Measurements from ENCODE around the gene LMX1B.

DNA sequence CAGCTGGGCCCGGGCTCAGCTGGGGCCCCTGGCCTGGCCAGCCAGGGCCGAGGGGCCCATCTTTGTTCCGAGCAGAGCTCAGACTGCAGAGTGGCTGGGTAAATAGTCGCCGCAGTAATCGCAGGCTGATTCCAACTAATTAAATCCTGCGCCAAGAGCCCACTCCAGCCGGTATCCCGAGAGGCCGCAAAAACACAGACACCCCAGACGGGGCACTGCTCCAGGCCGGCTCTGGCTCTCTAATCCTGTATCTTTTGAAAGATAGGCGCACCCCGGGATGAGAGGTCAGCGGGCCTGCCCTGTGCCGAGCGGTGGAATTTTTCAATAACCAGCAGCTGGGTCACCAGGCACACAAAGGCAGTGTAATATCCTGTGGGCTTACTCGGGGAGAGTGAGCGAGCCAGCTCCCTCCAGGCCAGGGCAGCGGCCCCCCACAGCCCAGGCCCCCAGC lies 57.7 kb downstream of the LMX1B start:
- TF ChIP-seq EZH2 (IDR thresholded peaks at IDR 0.05; ENCODE audit: low read length, unreplicated experiment) (no peak), EZH2phosphoT487 (IDR thresholded peaks at IDR 0.05; ENCODE audit: borderline replicate concordance, low read length) (no peak)
- TF ChIP-seq, protein P1, sequence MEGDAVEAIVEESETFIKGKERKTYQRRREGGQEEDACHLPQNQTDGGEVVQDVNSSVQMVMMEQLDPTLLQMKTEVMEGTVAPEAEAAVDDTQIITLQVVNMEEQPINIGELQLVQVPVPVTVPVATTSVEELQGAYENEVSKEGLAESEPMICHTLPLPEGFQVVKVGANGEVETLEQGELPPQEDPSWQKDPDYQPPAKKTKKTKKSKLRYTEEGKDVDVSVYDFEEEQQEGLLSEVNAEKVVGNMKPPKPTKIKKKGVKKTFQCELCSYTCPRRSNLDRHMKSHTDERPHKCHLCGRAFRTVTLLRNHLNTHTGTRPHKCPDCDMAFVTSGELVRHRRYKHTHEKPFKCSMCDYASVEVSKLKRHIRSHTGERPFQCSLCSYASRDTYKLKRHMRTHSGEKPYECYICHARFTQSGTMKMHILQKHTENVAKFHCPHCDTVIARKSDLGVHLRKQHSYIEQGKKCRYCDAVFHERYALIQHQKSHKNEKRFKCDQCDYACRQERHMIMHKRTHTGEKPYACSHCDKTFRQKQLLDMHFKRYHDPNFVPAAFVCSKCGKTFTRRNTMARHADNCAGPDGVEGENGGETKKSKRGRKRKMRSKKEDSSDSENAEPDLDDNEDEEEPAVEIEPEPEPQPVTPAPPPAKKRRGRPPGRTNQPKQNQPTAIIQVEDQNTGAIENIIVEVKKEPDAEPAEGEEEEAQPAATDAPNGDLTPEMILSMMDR (conservative IDR thresholded peaks at IDR 0.05; ENCODE audit: low read depth, low read length), result no peak
